ENCODE measurements around the gene ITGAX. TPM values are rescaled to one million over a fixed set of nuclear protein-coding genes. Genes with fewer than 3 reads are reported as not detected.

Gene ITGAX
- total and polyA plus RNA-seq, 2 of the 8 experiments (the other 6 are each of a cell fraction or from before 2014, with no cell fraction given) = 0.30 TPM; not detected in 1

DNA sequence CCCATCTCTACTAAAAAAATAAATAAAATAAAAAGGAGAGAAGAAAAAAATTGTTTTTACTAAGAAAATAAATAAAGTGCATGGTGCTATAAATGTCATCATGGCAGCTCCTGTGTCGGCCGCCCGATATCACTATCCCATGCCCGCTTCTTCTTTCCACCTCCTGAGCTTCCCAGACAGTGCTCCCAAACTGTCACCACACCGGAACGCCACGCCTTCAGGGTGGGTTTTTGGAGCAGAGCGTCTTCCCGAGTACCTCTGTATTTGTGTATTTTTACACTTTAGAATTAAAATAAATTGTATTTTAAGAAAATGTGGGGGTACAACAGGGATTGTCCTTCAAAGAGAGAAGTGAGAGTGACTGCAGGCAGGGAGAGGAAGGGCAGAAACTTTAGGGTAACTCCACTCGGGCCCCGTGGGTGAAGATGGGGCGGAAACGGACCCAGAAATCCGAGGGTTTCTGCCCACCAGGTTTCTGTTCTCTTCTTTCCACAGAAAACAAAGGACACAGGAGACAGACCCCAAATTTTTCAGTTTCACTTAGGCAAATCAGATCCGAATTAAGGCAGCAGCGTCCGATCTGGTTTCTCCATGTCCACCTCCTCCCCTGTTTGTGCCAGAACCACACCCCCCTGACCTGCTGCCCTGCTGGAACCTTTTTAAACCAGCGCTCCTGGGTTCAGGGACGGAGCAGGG, 3.6 kb upstream of the ITGAX start (continued):
- TF ChIP-seq JUN (IDR thresholded peaks at IDR 0.05; ENCODE audit: low read depth, low read length) (no peak), SUZ12 (IDR thresholded peaks at IDR 0.05; ENCODE audit: low read length) (no peak), EP300 (IDR thresholded peaks at IDR 0.05; ENCODE audit: borderline replicate concordance in 1 of 2, low read depth in 2 of 2, low read length in 2 of 2) (no peak)

All from H1 (cell line).